Breast epithelium (tissue), 4 donors: ENCODE data around the gene WBP11. TPM values are rescaled to one million over a fixed set of nuclear protein-coding genes. Genes with fewer than 3 reads are reported as not detected.

Source experiments
- DNase-seq, 2 donors: peaks; one replicate each; pipeline ENCODE4 v3.0.0-alpha.2; 2019; ENCODE audit warnings: low spot score in 2 of 2
- H3K27ac ChIP-seq, 2 donors: fragments of 200-600 bp; sonication (generic) in 1 of 2; one replicate each; pipeline ENCODE4 v1.5.1; 2016 to 2019; ENCODE audit warnings: mild to moderate bottlenecking in 1 of 2
- H3K27me3 ChIP-seq, 2 donors: fragments of 200-600 bp; sonication (generic) in 1 of 2; one replicate each; pipeline versions ENCODE4 v1.5.1 to v1.6.0; 2017 to 2019; ENCODE audit warnings: control low read depth in 1 of 2, mild to moderate bottlenecking in 1 of 2
- H3K36me3 ChIP-seq: fragments of 200-600 bp; one replicate; pipeline ENCODE4 v1.5.1; 2019
- H3K4me1 ChIP-seq, 2 donors: fragments of 200-600 bp; sonication (generic); one replicate each; pipeline ENCODE4 v1.5.1; 2016 to 2019; ENCODE audit warnings: control low read depth in 1 of 2
- H3K4me3 ChIP-seq, 3 donors: fragments of 200-600 bp; sonication (generic); 1 replicate in 2 of 3; 2 replicates in 1 of 3; pipeline ENCODE4 v1.5.1; 2016 to 2019; ENCODE audit warnings: mild to moderate bottlenecking in 3 of 3, moderate library complexity in 2 of 3
- H3K9me3 ChIP-seq, 2 donors: fragments of 200-600 bp; sonication (generic) in 1 of 2; one replicate each; pipeline ENCODE4 v1.5.1; 2016 to 2019; ENCODE audit warnings: control low read depth in 1 of 2
- CTCF ChIP-seq, 3 donors: fragments of 450-650 bp; IDR thresholded peaks; one replicate each; pipeline ENCODE4 v1.5.1; 2016 to 2017; ENCODE audit warnings: antibody characterized with exemption in 3 of 3, mild to moderate bottlenecking in 3 of 3, moderate library complexity in 3 of 3
- POLR2A ChIP-seq: fragments of 450-650 bp; IDR thresholded peaks from one replicate; pipeline ENCODE4 v1.6.1; 2016; ENCODE audit warnings: antibody characterized with exemption, mild to moderate bottlenecking, moderate library complexity
- POLR2AphosphoS5 ChIP-seq, 3 donors: sonication (generic); formaldehyde crosslinking; IDR thresholded peaks; one replicate each; pipeline ENCODE4 v1.6.1; 2017; ENCODE audit warnings: antibody characterized with exemption in 3 of 3
- intact Hi-C: fragments of 100-400 bp; cut with DNase I; formaldehyde crosslinking; loops from one replicate; pipeline ENCODE4 v1.15.1; 2023; ENCODE audit warnings: low total_unique reads
- total RNA-seq, 3 donors: library from RNA; depleted of rRNA; stranded (reverse); fragments of >200 nt; gene quantifications; one replicate each; pipeline ENCODE4 v1.1.0, GENCODE V29; 2016

The WBP11 gene
- total RNA-seq, 3 donors from 2014 or later: 20.3 to 22.8 (median 22.1) TPM

GRCh38 chr12:14810953-14811483 lies 7.7 kb upstream of the WBP11 start:
- Histone ChIP-seq H3K9me3 (no peaks in the 10 kb centered on the region), H3K36me3 (no peaks in the 10 kb centered on the region), H3K27me3 (no peaks in the 10 kb centered on the region), H3K27ac (no peak overlapping the region), H3K4me1 (no peaks in the 10 kb centered on the region), H3K4me3 (no peak overlapping the region)
- DNase-seq: no peak
- intact Hi-C loops: no loop called here
- TF ChIP-seq CTCF (IDR thresholded peaks at IDR 0.05) (peak in 2 of 3 donors; percentile 19 to 27), POLR2AphosphoS5 (IDR thresholded peaks at IDR 0.05) (no peak), POLR2A (no peak)

GRCh38 chr12:14810167-14810952 lies 7.1 kb upstream of the WBP11 start:
- no peaks in the 10 kb centered on the region for H3K27me3 ChIP-seq
- H3K9me3 ChIP-seq: no peaks in the 10 kb centered on the region
- DNase-seq: no peak
- H3K4me1 ChIP-seq: no peaks in the 10 kb centered on the region
- no peak overlapping the region for H3K4me3 ChIP-seq
- H3K27ac ChIP-seq: no peak overlapping the region
- TF ChIP-seq POLR2AphosphoS5 (IDR thresholded peaks at IDR 0.05) (no peak), POLR2A (no peak), CTCF (IDR thresholded peaks at IDR 0.05) (no peak)
- no peaks in the 10 kb centered on the region for H3K36me3 ChIP-seq
- intact Hi-C loops: no loop called here

- Histone ChIP-seq H3K36me3 (no peaks in the 10 kb centered on the region), H3K27ac (peak overlapping the region; percentile 96 to 98), H3K4me3 (peak overlapping the region; percentile 80 to 94 (median 86)), H3K9me3 (no peaks in the 10 kb centered on the region), H3K4me1 (peaks cover 3 to 7% of the 10 kb centered on the region in 2 donors), H3K27me3 (no peaks in the 10 kb centered on the region)
- TF ChIP-seq CTCF (IDR thresholded peaks at IDR 0.05): no peak
- TF ChIP-seq POLR2AphosphoS5 (IDR thresholded peaks at IDR 0.05): no peak
- no peak for TF ChIP-seq POLR2A
- intact Hi-C loops: no loop called here
- no peak for DNase-seq
These were observed 517 bp upstream of the WBP11 start for GRCh38 chr12:14803830-14804160.

GRCh38 chr12:14802721-14803010 lies 612 bp downstream of the WBP11 start:
- DNase-seq: no peak
- intact Hi-C loops: no loop called here
- peak overlapping the region; percentile 96 to 98 for H3K27ac ChIP-seq
- TF ChIP-seq POLR2AphosphoS5 (IDR thresholded peaks at IDR 0.05): no peak
- TF ChIP-seq CTCF (IDR thresholded peaks at IDR 0.05): no peak
- H3K4me1 ChIP-seq: peaks cover 3 to 7% of the 10 kb centered on the region in 2 donors
- H3K4me3 ChIP-seq: peak overlapping the region; percentile 80 to 94 (median 86)
- H3K27me3 ChIP-seq: no peaks in the 10 kb centered on the region
- no peaks in the 10 kb centered on the region for H3K36me3 ChIP-seq
- no peaks in the 10 kb centered on the region for H3K9me3 ChIP-seq

GRCh38 chr12:14802247-14802646 lies 1.0 kb downstream of the WBP11 start:
- no peaks in the 10 kb centered on the region for H3K27me3 ChIP-seq
- peak overlapping the region; percentile 80 to 94 (median 86) for H3K4me3 ChIP-seq
- peak overlapping the region; percentile 96 to 98 for H3K27ac ChIP-seq
- H3K9me3 ChIP-seq: no peaks in the 10 kb centered on the region
- intact Hi-C loops: no loop called here
- no peak for TF ChIP-seq POLR2A
- TF ChIP-seq CTCF (IDR thresholded peaks at IDR 0.05): no peak
- no peak for TF ChIP-seq POLR2AphosphoS5 (IDR thresholded peaks at IDR 0.05)
- no peaks in the 10 kb centered on the region for H3K36me3 ChIP-seq
- DNase-seq: no peak
- peaks cover 3 to 7% of the 10 kb centered on the region in 2 donors for H3K4me1 ChIP-seq
